Mammary microvascular endothelial cell (primary cell): ENCODE measurements around the gene TBC1D25. TPM values are rescaled to one million over a fixed set of nuclear protein-coding genes. Genes with fewer than 3 reads are reported as not detected.

Experiments
- total RNA-seq: library from RNA; depleted of rRNA; stranded (reverse); fragments of >200 nt; gene quantifications from 2 replicates; pipeline ENCODE4 v1.2.3, GENCODE V29; 2015

Gene TBC1D25
- total RNA-seq = 8.8 and 9.7 TPM in 2 replicates

GRCh38 chrX:48539345-48540027, at the start of gene TBC1D25:
Gene TBC1D25, plus strand, starts transcription at chrX:48539714. Its CDS starts 84 bp downstream, at chrX:48539798.

GRCh38 chrX:48508400-48509244, 30.9 kb upstream of the TBC1D25 start, which contains the start of gene PORCN:
Gene PORCN, plus strand, starts transcription at chrX:48508992. Its CDS starts 829 bp downstream, at chrX:48509821.

GRCh38 chrX:48521353-48522243, 17.9 kb upstream of the TBC1D25 start, which contains the start of gene EBP:
Gene EBP, plus strand, starts transcription at chrX:48521808. Its CDS starts 1,964 bp downstream, at chrX:48523772.

GRCh38 chrX:48574270-48575266, 35.1 kb downstream of the TBC1D25 start, which contains the start of gene RBM3:
Gene RBM3, plus strand, starts transcription at chrX:48574484. Its CDS starts 697 bp downstream, at chrX:48575181.

GRCh38 chrX:48597353-48598264, 58.1 kb downstream of the TBC1D25 start, which contains the start of gene WDR13:
Gene WDR13, plus strand, starts transcription at chrX:48597492. Its CDS starts 505 bp downstream, at chrX:48597997.

Other genes starting within 250 kb of the TBC1D25 start
- not detected in 2 replicates for gene SSX3, start 183.0 kb upstream of the TBC1D25 start, total RNA-seq
- gene SSX4, start 156.2 kb upstream of the TBC1D25 start, total RNA-seq = not detected in 2 replicates
- gene SSX4B, start 127.8 kb upstream of the TBC1D25 start, total RNA-seq = not detected in 2 replicates
- gene SLC38A5, start 69.5 kb upstream of the TBC1D25 start, total RNA-seq = 32.2 and 39.8 TPM in 2 replicates
- gene FTSJ1, start 63.5 kb upstream of the TBC1D25 start, total RNA-seq = 81.1 and 84.4 TPM in 2 replicates
- 8.1 and 12.7 TPM in 2 replicates for gene PORCN, start 30.7 kb upstream of the TBC1D25 start, total RNA-seq
- gene EBP, start 17.9 kb upstream of the TBC1D25 start, total RNA-seq = 70.2 and 79.9 TPM in 2 replicates
- gene RBM3, start 34.8 kb downstream of the TBC1D25 start, total RNA-seq = 328 and 351 TPM in 2 replicates
- gene WDR13, start 57.8 kb downstream of the TBC1D25 start, total RNA-seq = 138 and 155 TPM in 2 replicates
- gene WAS, start 144.1 kb downstream of the TBC1D25 start, total RNA-seq = 0.13 TPM in 1 of 2 replicates, not detected in the other
- gene SUV39H1, start 157.0 kb downstream of the TBC1D25 start, total RNA-seq = 17.7 and 17.8 TPM in 2 replicates
- gene GLOD5, start 222.0 kb downstream of the TBC1D25 start, total RNA-seq = not detected in 2 replicates
- not detected in 2 replicates for gene GATA1, start 246.9 kb downstream of the TBC1D25 start, total RNA-seq